H1 (cell line): ENCODE results near the gene INPP5F. TPM values are rescaled to one million over a fixed set of nuclear protein-coding genes. Genes with fewer than 3 reads are reported as not detected.
A peak's percentile ranks its signal among the peaks of the same experiment; 100 is the strongest.

ENCODE experiments used
- CTCF ChIA-PET: fragments of 300-600 bp; sonication (Branson Sonifier 250); formaldehyde crosslinking; loops from one replicate; lab custom pipeline; 2021; ENCODE audit not compliant: partially characterized antibody; lab: Charles Lee
- POLR2A ChIA-PET: fragments of 300-600 bp; sonication (Branson Sonifier 250); formaldehyde crosslinking; loops from one replicate; lab custom pipeline; 2021; ENCODE audit warnings: inconsistent platforms; ENCODE audit not compliant: partially characterized antibody; lab: Charles Lee
- DNase-seq, 2 experiments: peaks; one replicate each; pipeline versions ENCODE4 v3.0.0 to v3.0.0-alpha.2; 2010 to 2022; ENCODE audit warnings: low spot score in 2 of 2, low read depth in 1 of 2, mixed read lengths in 1 of 2
- FAIRE-seq: peaks from 2 replicates; lab custom pipeline; 2011; peaks lifted over from hg19 to GRCh38; lab: Jason Lieb, UNC
- H2AFZ ChIP-seq: 2 replicates; pipeline ENCODE4 v1.8.1; 2012; ENCODE audit warnings: low read length, inconsistent platforms
- H2AK5ac ChIP-seq: 2 replicates; pipeline ENCODE4 v1.6.1; 2013; ENCODE audit warnings: low read depth, low read length
- H2BK120ac ChIP-seq: replicated peaks from 2 replicates; pipeline ENCODE3; 2013; ENCODE audit warnings: low read depth, low read length, inconsistent platforms
- H2BK12ac ChIP-seq: 2 replicates; pipeline ENCODE4 v1.6.1; 2013; ENCODE audit warnings: low read depth, low read length
- H2BK15ac ChIP-seq: 2 replicates; pipeline ENCODE4 v1.6.1; 2013; ENCODE audit warnings: low read length
- H2BK20ac ChIP-seq: 2 replicates; pipeline ENCODE4 v1.6.1; 2013; ENCODE audit warnings: low read length
- H2BK5ac ChIP-seq: 2 replicates; pipeline ENCODE4 v1.6.1; 2013; ENCODE audit warnings: low read depth, low read length
- H3K14ac ChIP-seq: 2 replicates; pipeline ENCODE4 v1.6.1; 2013; ENCODE audit warnings: inconsistent platforms; ENCODE audit not compliant: insufficient read length
- H3K18ac ChIP-seq: 2 replicates; pipeline ENCODE4 v1.6.1; 2013; ENCODE audit warnings: low read length; ENCODE audit errors: extremely low read depth
- H3K23ac ChIP-seq: 2 replicates; pipeline ENCODE4 v1.6.1; 2013; ENCODE audit warnings: inconsistent platforms; ENCODE audit not compliant: insufficient read length
- H3K23me2 ChIP-seq: 2 replicates; pipeline ENCODE4 v1.6.1; 2013; ENCODE audit warnings: low read depth, low read length
- H3K27ac ChIP-seq: 2 replicates; pipeline ENCODE4 v1.6.1; 2011; ENCODE audit warnings: low read depth, low read length, inconsistent platforms
- H3K27me3 ChIP-seq, 4 experiments: replicated peaks in 1 of 4; 1 replicate in 1 of 4; 2 replicates in 3 of 4; pipeline versions ENCODE4 v1.6.1 to v1.8.1; 2011 to 2013; ENCODE audit warnings: low read length in 3 of 4, mild to moderate bottlenecking in 3 of 4, inconsistent platforms in 2 of 4, mixed read lengths in 2 of 4, moderate library complexity in 1 of 4; ENCODE audit not compliant: control insufficient read depth in 3 of 4, insufficient read depth in 3 of 4; ENCODE audit errors: extremely low read depth in 1 of 4
- H3K36me3 ChIP-seq, 4 experiments: 2 replicates each; pipeline versions ENCODE4 v1.6.1 to v1.8.1; 2011 to 2013; ENCODE audit warnings: mild to moderate bottlenecking in 4 of 4, low read length in 3 of 4, moderate library complexity in 2 of 4, control low read depth in 1 of 4, inconsistent platforms in 1 of 4; ENCODE audit not compliant: insufficient read depth in 4 of 4, control insufficient read depth in 2 of 4
- H3K4ac ChIP-seq: replicated peaks from 2 replicates; pipeline ENCODE3; 2013; ENCODE audit warnings: low read length, low read depth, mixed read lengths, inconsistent platforms; ENCODE audit not compliant: insufficient read length
- H3K4me1 ChIP-seq, 4 experiments: replicated peaks in 1 of 4; 1 replicate in 1 of 4; 2 replicates in 3 of 4; pipeline versions ENCODE4 v1.6.1 to v1.8.1; 2011 to 2013; ENCODE audit warnings: low read length in 3 of 4, inconsistent platforms in 2 of 4, mixed read lengths in 1 of 4; ENCODE audit not compliant: insufficient read depth in 4 of 4, control insufficient read depth in 3 of 4
- H3K4me2 ChIP-seq, 2 experiments: 2 replicates each; pipeline versions ENCODE4 v1.6.1 to v1.8.1; 2011 to 2013; ENCODE audit warnings: low read depth in 2 of 2, low read length in 2 of 2, control low read depth in 1 of 2, inconsistent platforms in 1 of 2, mild to moderate bottlenecking in 1 of 2; ENCODE audit not compliant: insufficient read depth in 1 of 2
- H3K4me3 ChIP-seq, 4 experiments: fragments of 200-600, 300-600 bp in 1 of 4; sonication (generic), shearing (Covaris generic), sonication (Bioruptor Twin) in 1 of 4; 2 replicates each; pipeline versions ENCODE4 v1.5.1 to v1.8.1; 2011 to 2016; ENCODE audit warnings: low read length in 4 of 4, low read depth in 3 of 4, control low read depth in 2 of 4, inconsistent platforms in 2 of 4, mild to moderate bottlenecking in 2 of 4, mixed read lengths in 1 of 4, moderate library complexity in 1 of 4; ENCODE audit not compliant: insufficient read depth in 2 of 4; ENCODE audit errors: extremely low read depth in 1 of 4
- H3K56ac ChIP-seq: replicated peaks from 2 replicates; pipeline ENCODE3; 2013; ENCODE audit warnings: low read depth, mild to moderate bottlenecking, mixed read lengths, low read length, inconsistent platforms; ENCODE audit not compliant: insufficient read length
- H3K79me1 ChIP-seq: 2 replicates; pipeline ENCODE4 v1.6.1; 2013; ENCODE audit warnings: low read depth, low read length, control low read depth
- H3K79me2 ChIP-seq, 2 experiments: 2 replicates each; pipeline versions ENCODE4 v1.6.1 to v1.8.1; 2012 to 2013; ENCODE audit warnings: low read length in 2 of 2, mild to moderate bottlenecking in 2 of 2, inconsistent platforms in 1 of 2; ENCODE audit not compliant: insufficient read depth in 2 of 2, control insufficient read depth in 1 of 2
- H3K9ac ChIP-seq, 4 experiments: replicated peaks in 1 of 4; 1 replicate in 1 of 4; 2 replicates in 3 of 4; pipeline versions ENCODE4 v1.6.1 to v1.8.1; 2011 to 2013; ENCODE audit warnings: low read depth in 3 of 4, low read length in 3 of 4, control low read depth in 2 of 4, mild to moderate bottlenecking in 2 of 4, moderate library complexity in 2 of 4, inconsistent platforms in 1 of 4; ENCODE audit errors: extremely low read depth in 1 of 4
- H3K9me3 ChIP-seq, 2 experiments: 2 replicates each; pipeline versions ENCODE4 v1.6.1 to v1.8.1; 2012 to 2013; ENCODE audit warnings: mild to moderate bottlenecking in 2 of 2, moderate library complexity in 2 of 2, control low read depth in 1 of 2, inconsistent platforms in 1 of 2, low read depth in 1 of 2, low read length in 1 of 2, mixed read lengths in 1 of 2; ENCODE audit not compliant: insufficient read depth in 2 of 2
- H4K20me1 ChIP-seq, 2 experiments: replicated peaks in 1 of 2; 2 replicates each; pipeline versions ENCODE3 to v1.8.1; 2011 to 2013; ENCODE audit warnings: inconsistent platforms in 2 of 2, low read length in 2 of 2, mild to moderate bottlenecking in 1 of 2; ENCODE audit not compliant: insufficient read depth in 2 of 2, control insufficient read depth in 1 of 2
- H4K5ac ChIP-seq: 2 replicates; pipeline ENCODE4 v1.6.1; 2013; ENCODE audit warnings: low read length, low read depth, mixed read lengths, inconsistent platforms; ENCODE audit not compliant: insufficient read length
- H4K8ac ChIP-seq: 2 replicates; pipeline ENCODE4 v1.8.0; 2013; ENCODE audit warnings: mild to moderate bottlenecking, moderate library complexity, low read length, inconsistent platforms; ENCODE audit not compliant: insufficient read depth; ENCODE audit errors: extremely low read depth
- H4K91ac ChIP-seq: replicated peaks from 2 replicates; pipeline ENCODE3; 2013; ENCODE audit warnings: low read length, mixed read lengths, inconsistent platforms; ENCODE audit not compliant: insufficient read length
- CHD1 ChIP-seq: IDR thresholded peaks from 2 replicates; pipeline ENCODE4 v1.6.1; 2012; ENCODE audit warnings: low read depth, low read length, improper control_type of control experiment
- CHD2 ChIP-seq: IDR thresholded peaks from 2 replicates; pipeline ENCODE4 v1.6.1; 2012; ENCODE audit warnings: low read length, improper control_type of control experiment
- CTBP2 ChIP-seq: IDR thresholded peaks from 2 replicates; pipeline ENCODE4 v1.7.0; 2011; ENCODE audit warnings: borderline replicate concordance, mild to moderate bottlenecking, moderate library complexity, mixed read lengths, low read length; ENCODE audit not compliant: insufficient read depth, insufficient read length
- FOSL1 ChIP-seq: IDR thresholded peaks from 2 replicates; pipeline ENCODE4 v1.6.1; 2011; ENCODE audit warnings: mild to moderate bottlenecking, low read depth, low read length, moderate library complexity; ENCODE audit not compliant: insufficient read depth
- GABPA ChIP-seq: IDR thresholded peaks from 2 replicates; pipeline ENCODE4 v1.6.1; 2011; ENCODE audit warnings: mild to moderate bottlenecking, low read length, moderate library complexity, borderline replicate concordance; ENCODE audit not compliant: insufficient read depth
- HDAC2 ChIP-seq, 2 experiments: fragments of 300-600 bp in 1 of 2; sonication (generic) in 1 of 2; IDR thresholded peaks; 2 replicates each; pipeline ENCODE4 v1.6.1; 2011 to 2012; ENCODE audit warnings: low read depth in 2 of 2, low read length in 2 of 2, mild to moderate bottlenecking in 2 of 2, moderate library complexity in 2 of 2, borderline replicate concordance in 1 of 2, inconsistent platforms in 1 of 2
- HDAC6 ChIP-seq: IDR thresholded peaks from one replicate; pipeline ENCODE4 v1.7.1; 2012; ENCODE audit warnings: low read depth, mild to moderate bottlenecking, inconsistent platforms, low read length, moderate library complexity
- KDM5A ChIP-seq: fragments of 200-600 bp; IDR thresholded peaks from 2 replicates; pipeline ENCODE4 v1.7.1; 2012; ENCODE audit warnings: mild to moderate bottlenecking, low read length, inconsistent platforms, mixed read lengths
- PHF8 ChIP-seq: fragments of 200-600 bp; sonication (generic); conservative IDR thresholded peaks from 2 replicates; pipeline ENCODE4 v1.7.1; 2012; ENCODE audit warnings: low read depth, mild to moderate bottlenecking, inconsistent platforms, low read length, moderate library complexity
- SP1 ChIP-seq: IDR thresholded peaks from 2 replicates; pipeline ENCODE4 v1.6.1; 2011; ENCODE audit warnings: low read depth, low read length
- TAF7 ChIP-seq: optimal IDR thresholded peaks from 2 replicates; pipeline ENCODE3; 2011; ENCODE audit warnings: low read depth, mild to moderate bottlenecking, inconsistent platforms, low read length, moderate library complexity, borderline replicate concordance
- TCF12 ChIP-seq: IDR thresholded peaks from 2 replicates; pipeline ENCODE4 v1.6.1; 2011; ENCODE audit warnings: low read depth, mild to moderate bottlenecking, low read length
- TEAD4 ChIP-seq: IDR thresholded peaks from 2 replicates; pipeline ENCODE4 v1.6.1; 2012; ENCODE audit warnings: low read depth, low read length, inconsistent platforms, mixed read lengths
- YY1 ChIP-seq: IDR thresholded peaks from 2 replicates; pipeline ENCODE4 v1.6.1; 2011; ENCODE audit warnings: low read depth, mild to moderate bottlenecking, low read length
- WGBS, 2 experiments: shearing (Covaris generic) in 1 of 2; methylation state at CpG; one replicate each; pipeline versions ENCODE4 v1.1.6 to v1.1.7; 2013 to 2015; ENCODE audit warnings: low lambda C conversion rate in 2 of 2, mixed read lengths in 2 of 2, inconsistent platforms in 1 of 2, low coverage in 1 of 2, missing lambda C conversion rate in 1 of 2; ENCODE audit not compliant: insufficient replicate concordance in 2 of 2, insufficient coverage in 1 of 2, insufficient read length in 1 of 2; ENCODE audit errors: extremely low coverage in 1 of 2, missing lambda C conversion rate in 1 of 2; 5-methylcytosine and 5-hydroxymethylcytosine counted together
- polyA plus RNA-seq, 7 experiments: library from polyadenylated mRNA; depleted of rRNA in 3 of 7; stranded (reverse) in 5 of 7; unstranded in 2 of 7; fragments of >200 nt in 5 of 7; fragments of 200-250 nt in 2 of 7; gene quantifications; 1 replicate in 5 of 7; 2 replicates in 1 of 7; 4 replicates in 1 of 7; pipeline versions ENCODE4 v1.2.1 to v1.2.3, GENCODE V29; 2011 to 2013; ENCODE audit warnings: missing spikeins in 2 of 7, mixed read lengths in 2 of 7
- total RNA-seq: library from RNA; stranded (reverse); fragmentation: NEBNext Ultra II Directional; extraction: Animal tissue kit (Norgen Biotek cat#: 25700); gene quantifications from 2 replicates; pipeline ENCODE4 v1.2.1, GENCODE V29; 2021

The INPP5F gene
- total and polyA plus RNA-seq, 2 of the 8 experiments (the other 6 are each of a cell fraction or from before 2014, with no cell fraction given): 50.1 to 101 TPM

- Histone ChIP-seq H3K14ac (no peak overlapping the region), H3K23ac (no peak overlapping the region), H3K4ac (no peak overlapping the region), H4K20me1 (no peaks in the 10 kb centered on the region), H3K9ac (no peak overlapping the region), H3K4me3 (peak overlapping the region in 1 of 4 experiments; percentile 19; a peak in 1 of 8 replicates), H2BK120ac (no peak overlapping the region), H2BK15ac (no peak overlapping the region), H2BK12ac (no peak overlapping the region), H3K4me1 (peaks cover 0 to 12% (median 6%) of the 10 kb centered on the region in 4 experiments; a peak in 3 of 7 replicates), H3K36me3 (no peaks in the 10 kb centered on the region), H4K91ac (no peak overlapping the region), H3K23me2 (no peaks in the 10 kb centered on the region), H2AFZ (no peak overlapping the region), H4K8ac (no peak overlapping the region), H4K5ac (peak overlapping the region; percentile 38), H3K56ac (no peak overlapping the region), H3K9me3 (no peaks in the 10 kb centered on the region), H3K79me1 (no peaks in the 10 kb centered on the region), H2BK20ac (no peak overlapping the region), H3K27ac (no peak overlapping the region), H2AK5ac (no peak overlapping the region), H3K18ac (no peak overlapping the region), H3K27me3 (no peaks in the 10 kb centered on the region), H2BK5ac (no peak overlapping the region), H3K79me2 (peaks cover 0 to 59% of the 10 kb centered on the region in 2 experiments; a peak in 2 of 4 replicates), H3K4me2 (peak overlapping the region in 1 of 2 experiments; percentile 19; a peak in 1 of 4 replicates)
- ChIA-PET POLR2A (interaction anchor here (1.0 to 1.7 kb wide), 3 partner anchors 10 to 48 kb away, joined by 3 to 6 read pairs (median 5); partner anchors contain the start of gene INPP5F), CTCF (interaction anchor here (1.3 to 5.7 kb wide), 4 partner anchors 10 to 79 kb away, joined by 3 to 30 read pairs (median 15); partner anchors contain the start of gene INPP5F)
- no peak for DNase-seq
- WGBS, 2 experiments: 57 to 100% methylated on average over 1 to 3 of the region's 3 CpGs
- TF ChIP-seq TEAD4 (no peak), HDAC6 (no peak), TCF12 (no peak), KDM5A (no peak), YY1 (no peak), GABPA (no peak), PHF8 (no peak), TAF7 (no peak), FOSL1 (no peak), CHD2 (no peak), SP1 (no peak), HDAC2 (IDR thresholded peaks at IDR 0.05; ENCODE audit: borderline replicate concordance in 1 of 2, low read depth in 2 of 2, low read length in 2 of 2) (no peak), CTBP2 (no peak), CHD1 (no peak)
- FAIRE-seq: no peak
Observed at GRCh38 chr10:119735451-119735850, 9.6 kb downstream of the INPP5F start.
